CD4-positive, alpha-beta T cell (primary cell): ENCODE results near the gene SIX1. TPM values are rescaled to one million over a fixed set of nuclear protein-coding genes. Genes with fewer than 3 reads are reported as not detected.

Experiments used
- ATAC-seq: fragments of 200-7000 bp; cut with Tn5 transposase; one replicate; pipeline ENCODE4 v1.10.0; 2022; ENCODE audit warnings: mild to moderate bottlenecking; ENCODE audit not compliant: poor library complexity
- CTCF ChIA-PET: fragments of 350-600 bp; sonication (Branson Sonifier 250); formaldehyde crosslinking; loops from one replicate; lab custom pipeline; 2021; ENCODE audit warnings: antibody characterized with exemption, inconsistent platforms; lab: Charles Lee
- POLR2A ChIA-PET: fragments of 350-600 bp; sonication (Branson Sonifier 250); formaldehyde crosslinking; loops from one replicate; lab custom pipeline; 2021; ENCODE audit warnings: antibody characterized with exemption, inconsistent platforms; lab: Charles Lee
- DNase-seq, 14 experiments: peaks; one replicate each; pipeline ENCODE4 v3.0.0-alpha.2; 2013 to 2020; ENCODE audit warnings: mixed read lengths in 2 of 14
- H3K27ac ChIP-seq, 2 donors: one replicate each; pipeline versions ENCODE4 v1.5.1 to v1.7.0; 2013; ENCODE audit warnings: low read length in 2 of 2, low read depth in 1 of 2, mild to moderate bottlenecking in 1 of 2
- H3K27me3 ChIP-seq, 2 experiments: 1 replicate in 1 of 2; 2 replicates in 1 of 2; pipeline versions ENCODE4 v1.6.1 to v1.7.0; 2013; ENCODE audit warnings: low read length in 2 of 2, control low read depth in 1 of 2, mild to moderate bottlenecking in 1 of 2, moderate library complexity in 1 of 2; ENCODE audit not compliant: insufficient read depth in 2 of 2, control insufficient read depth in 1 of 2
- H3K36me3 ChIP-seq: one replicate; pipeline ENCODE4 v1.6.1; 2013; ENCODE audit warnings: low read length, control low read depth; ENCODE audit not compliant: insufficient read depth
- H3K4me1 ChIP-seq: one replicate; pipeline ENCODE4 v1.6.1; 2013; ENCODE audit warnings: low read length, control low read depth; ENCODE audit not compliant: insufficient read depth
- H3K4me3 ChIP-seq: one replicate; pipeline ENCODE4 v1.5.1; 2013; ENCODE audit warnings: mild to moderate bottlenecking, low read length, moderate library complexity
- H3K9me3 ChIP-seq, 2 experiments: 1 replicate in 1 of 2; 2 replicates in 1 of 2; pipeline versions ENCODE4 v1.6.1 to v1.7.0; 2013; ENCODE audit warnings: low read length in 2 of 2, mild to moderate bottlenecking in 2 of 2, control low read depth in 1 of 2, moderate library complexity in 1 of 2; ENCODE audit not compliant: control insufficient read depth in 1 of 2, insufficient read depth in 1 of 2
- H3K27ac Mint-ChIP-seq: one replicate; pipeline ENCODE4 v1.8.0; 2020; ENCODE audit warnings: mixed read lengths
- H3K27me3 Mint-ChIP-seq: one replicate; pipeline ENCODE4 v1.8.0; 2021; ENCODE audit warnings: mixed read lengths
- H3K36me3 Mint-ChIP-seq: one replicate; pipeline ENCODE4 v1.8.0; 2021; ENCODE audit warnings: low read depth, mixed read lengths
- H3K4me1 Mint-ChIP-seq: one replicate; pipeline ENCODE4 v1.8.0; 2021; ENCODE audit warnings: low read depth, mixed read lengths
- H3K4me3 Mint-ChIP-seq: one replicate; pipeline ENCODE4 v1.8.0; 2020; ENCODE audit warnings: mild to moderate bottlenecking, mixed read lengths
- H3K9me3 Mint-ChIP-seq: one replicate; pipeline ENCODE4 v1.8.0; 2020; ENCODE audit warnings: mixed read lengths
- CTCF ChIP-seq: fragments of 200-600 bp; IDR thresholded peaks from one replicate; pipeline ENCODE4 v1.8.0; 2022; ENCODE audit warnings: antibody characterized with exemption, mild to moderate bottlenecking
- intact Hi-C, 2 experiments: fragments of 100-400 bp; cut with DNase I in 1 of 2; cut with micrococcal nuclease in 1 of 2; formaldehyde crosslinking; loops; one replicate each; pipeline versions ENCODE4 v1.15.1 to v1.9.0; 2023 to 2025; cut with DNase I, micrococcal nuclease
- polyA plus RNA-seq, 2 donors: library from polyadenylated mRNA; unstranded; fragments of 120-200 nt; gene quantifications; one replicate each; pipeline ENCODE4 v1.2.1, GENCODE V29; 2013
- total RNA-seq, 174 experiments: library from RNA in 2 of 174; stranded (reverse) in 2 of 174; gene quantifications; one replicate each; pipeline ENCODE4 v1.2.3 and lab custom pipeline; 2021 to 2026

SIX1 gene
- total RNA-seq, result not detected
- polyA plus RNA-seq (2013, experiment 1 of 2), result not detected
- polyA plus RNA-seq (2013, experiment 2 of 2), result 1.3 TPM
- 0 to 0.10 (median 0) reads per million in 172 experiments for total RNA-seq (lab: John Stamatoyannopoulos, UW)

GRCh38 chr14:60648934-60649874 lies at the start of gene SIX1:
Gene SIX1, minus strand, starts transcription at chr14:60649477. Its CDS starts 288 bp downstream, at chr14:60649189.
- Histone ChIP-seq H3K36me3 (no peaks in the 10 kb centered on the region), H3K9me3 (peaks cover 0 to 21% of the 10 kb centered on the region in 2 experiments), H3K27ac (no peak within 1 kb of the TSS), H3K4me3 (peak within 1 kb of the TSS; percentile 19), H3K27me3 (peaks cover 71 to 100% of the 10 kb centered on the region in 2 experiments), H3K4me1 (peaks cover 47% of the 10 kb centered on the region)
- POLR2A ChIA-PET, result no interaction called here
- no peaks in the 10 kb centered on the region for H3K9me3 Mint-ChIP-seq
- no peak for TF ChIP-seq CTCF
- no peak within 1 kb of the TSS for H3K27ac Mint-ChIP-seq
- H3K4me3 Mint-ChIP-seq, result peak within 1 kb of the TSS; percentile 46
- intact Hi-C loops, result no loop called here
- peaks cover 88% of the 10 kb centered on the region for H3K27me3 Mint-ChIP-seq
- CTCF ChIA-PET, result no interaction called here
- no peak for ATAC-seq
- no peaks in the 10 kb centered on the region for H3K36me3 Mint-ChIP-seq
- peaks cover 59% of the 10 kb centered on the region for H3K4me1 Mint-ChIP-seq
- DNase-seq, result peak in 2 of 14 experiments; percentile 32 to 38

GRCh38 chr14:60695327-60695726 lies 46.0 kb upstream of the SIX1 start:
- intact Hi-C loops, result no loop called here
- H3K36me3 Mint-ChIP-seq, result no peaks in the 10 kb centered on the region
- ChIA-PET POLR2A (no interaction called here), CTCF (no interaction called here)
- H3K9me3 ChIP-seq, result peaks cover 0 to 6% of the 10 kb centered on the region in 2 experiments
- no peaks in the 10 kb centered on the region for H3K4me1 ChIP-seq
- no peaks in the 10 kb centered on the region for H3K4me1 Mint-ChIP-seq
- peaks cover 2 to 4% of the 10 kb centered on the region in 2 experiments for H3K27me3 ChIP-seq
- peaks cover 46% of the 10 kb centered on the region for H3K27me3 Mint-ChIP-seq
- H3K27ac ChIP-seq, result no peak overlapping the region
- H3K4me3 ChIP-seq, result no peak overlapping the region
- TF ChIP-seq CTCF, result no peak
- H3K4me3 Mint-ChIP-seq, result no peak overlapping the region
- no peaks in the 10 kb centered on the region for H3K9me3 Mint-ChIP-seq
- no peaks in the 10 kb centered on the region for H3K36me3 ChIP-seq
- DNase-seq (no peak), ATAC-seq (no peak)
- no peak overlapping the region for H3K27ac Mint-ChIP-seq

GRCh38 chr14:60691383-60692113 lies 42.3 kb upstream of the SIX1 start:
- no peak for TF ChIP-seq CTCF

More at GRCh38 chr14:60691383-60692113, 42.3 kb upstream of the SIX1 start:
- no peaks in the 10 kb centered on the region for H3K9me3 Mint-ChIP-seq
- no peak overlapping the region for H3K4me3 Mint-ChIP-seq
- POLR2A ChIA-PET, result no interaction called here
- no peak for DNase-seq
- H3K4me1 Mint-ChIP-seq, result no peaks in the 10 kb centered on the region
- H3K4me3 ChIP-seq, result no peak overlapping the region
- no peak overlapping the region for H3K27ac ChIP-seq
- H3K27me3 ChIP-seq, result peaks cover 0 to 4% of the 10 kb centered on the region in 2 experiments
- H3K9me3 ChIP-seq, result no peaks in the 10 kb centered on the region
- no peaks in the 10 kb centered on the region for H3K4me1 ChIP-seq
- no peak for ATAC-seq
- no peaks in the 10 kb centered on the region for H3K36me3 Mint-ChIP-seq
- peaks cover 30% of the 10 kb centered on the region for H3K27me3 Mint-ChIP-seq
- H3K27ac Mint-ChIP-seq, result no peak overlapping the region
- CTCF ChIA-PET, result no interaction called here
- no peaks in the 10 kb centered on the region for H3K36me3 ChIP-seq
- intact Hi-C loops, result no loop called here
